GM18858 (cell line): ENCODE data around the gene CXorf58.
"Not testable (repeated sequence)": the region's sequence is repeated elsewhere in the genome, so short reads cannot be mapped to it uniquely, and the experiment has no call there.

Experiments
- ATAC-seq: cut with Tn5 transposase; IDR thresholded peaks from one replicate; pipeline ENCODE4 v1.9.1; 2021; ENCODE audit not compliant: unreplicated experiment

CXorf58 gene

GRCh38 chrX:23907498-23908218 lies at the start of gene CXorf58, which contains the start of gene APOO:
Gene CXorf58 (plus strand): TSS chrX:23908006. CDS start chrX:23910303, 2,297 bp downstream.
Gene APOO (minus strand): TSS chrX:23907938. CDS start chrX:23907702, 236 bp downstream.
- ATAC-seq: peak; percentile 89

GRCh38 chrX:23859238-23859637 lies 48.6 kb upstream of the CXorf58 start:
- not testable (repeated sequence) for ATAC-seq

GRCh38 chrX:23861215-23861896 lies 46.5 kb upstream of the CXorf58 start:
- ATAC-seq: no peak

- not testable (repeated sequence) for ATAC-seq
Observed at GRCh38 chrX:23861952-23862351, 45.9 kb upstream of the CXorf58 start.

GRCh38 chrX:23864742-23865326 lies 43.0 kb upstream of the CXorf58 start:
- ATAC-seq: no peak

GRCh38 chrX:23870041-23870440 lies 37.8 kb upstream of the CXorf58 start:
- no peak for ATAC-seq

GRCh38 chrX:23871905-23872546 lies 35.8 kb upstream of the CXorf58 start:
- no peak for ATAC-seq

- ATAC-seq: no peak
Observed at GRCh38 chrX:23879380-23880090, 28.3 kb upstream of the CXorf58 start.

GRCh38 chrX:23883737-23884354 lies 24.0 kb upstream of the CXorf58 start:
- ATAC-seq: no peak

- no peak for ATAC-seq
Observed at GRCh38 chrX:23884427-23885024, 23.3 kb upstream of the CXorf58 start.

GRCh38 chrX:23885803-23886202 lies 22.0 kb upstream of the CXorf58 start:
- ATAC-seq: no peak

- no peak for ATAC-seq
Observed at GRCh38 chrX:23887451-23887850, 20.4 kb upstream of the CXorf58 start.

- ATAC-seq: no peak
Observed at GRCh38 chrX:23887918-23888317, 19.9 kb upstream of the CXorf58 start.

- no peak for ATAC-seq
Observed at GRCh38 chrX:23888887-23889501, 18.8 kb upstream of the CXorf58 start.

GRCh38 chrX:23890933-23891332 lies 16.9 kb upstream of the CXorf58 start:
- ATAC-seq: no peak

GRCh38 chrX:23894993-23895392 lies 12.8 kb upstream of the CXorf58 start:
- not testable (repeated sequence) for ATAC-seq

GRCh38 chrX:23896539-23896938 lies 11.3 kb upstream of the CXorf58 start:
- ATAC-seq: not testable (repeated sequence)

GRCh38 chrX:23896981-23897380 lies 10.8 kb upstream of the CXorf58 start:
- ATAC-seq: no peak

- no peak for ATAC-seq
Observed at GRCh38 chrX:23898412-23898959, 9.3 kb upstream of the CXorf58 start.
